Heart left ventricle (tissue), 16 donors: ENCODE measurements around the gene DCDC2. TPM values are rescaled to one million over a fixed set of nuclear protein-coding genes. Genes with fewer than 3 reads are reported as not detected.

ENCODE experiments used
- ATAC-seq, 4 donors: fragments of 200-7000 bp; cut with Tn5 transposase; one replicate each; pipeline ENCODE4 v1.9.1; 2020 to 2022; ENCODE audit warnings: moderate library complexity in 4 of 4, mild to moderate bottlenecking in 3 of 4, moderate number of reproducible peaks in 1 of 4
- DNase-seq, 5 donors: peaks; one replicate each; pipeline ENCODE4 v3.0.0-alpha.2; 2020
- H3K27ac ChIP-seq, 12 donors: fragments of 200-600 bp; sonication (generic) in 4 of 12; one replicate each; pipeline versions ENCODE4 v1.5.0 to v1.8.0; 2016 to 2022; ENCODE audit warnings: mild to moderate bottlenecking in 2 of 12
- H3K27me3 ChIP-seq, 9 donors: fragments of 200-600 bp; sonication (generic) in 2 of 9; one replicate each; pipeline versions ENCODE4 v1.5.1 to v1.8.0; 2016 to 2022; ENCODE audit warnings: mild to moderate bottlenecking in 3 of 9
- H3K36me3 ChIP-seq, 9 donors: fragments of 200-600 bp; sonication (generic) in 2 of 9; one replicate each; pipeline versions ENCODE4 v1.5.0 to v1.8.0; 2018 to 2022; ENCODE audit warnings: mild to moderate bottlenecking in 2 of 9
- H3K4me1 ChIP-seq, 12 donors: fragments of 200-600 bp; sonication (generic) in 4 of 12; one replicate each; pipeline versions ENCODE4 v1.5.0 to v1.8.0; 2016 to 2022; ENCODE audit warnings: mild to moderate bottlenecking in 3 of 12
- H3K4me3 ChIP-seq, 12 donors: fragments of 200-600 bp; sonication (generic) in 4 of 12; one replicate each; pipeline versions ENCODE4 v1.5.0 to v1.8.0; 2017 to 2022; ENCODE audit warnings: mild to moderate bottlenecking in 9 of 12, moderate library complexity in 4 of 12
- H3K9me3 ChIP-seq, 12 donors: fragments of 200-600 bp; sonication (generic) in 4 of 12; one replicate each; pipeline versions ENCODE4 v1.5.0 to v1.8.0; 2016 to 2022; ENCODE audit warnings: mild to moderate bottlenecking in 1 of 12
- POLR2A ChIP-seq, 2 donors: fragments of 450-650 bp; IDR thresholded peaks; one replicate each; pipeline ENCODE4 v1.6.1; 2017; ENCODE audit warnings: antibody characterized with exemption in 2 of 2, mild to moderate bottlenecking in 2 of 2, moderate library complexity in 2 of 2
- WGBS, 4 donors: extraction: QIAGEN DNeasy Blood & Tissue Kit in 2 of 4; methylation state at CpG; one replicate each; pipeline versions ENCODE4 v1.1.5 to v1.1.7; 2013 to 2018; 5-methylcytosine and 5-hydroxymethylcytosine counted together
- intact Hi-C, 10 donors: fragments of 100-400 bp; cut with DNase I; formaldehyde crosslinking; loops; one replicate each; pipeline versions ENCODE4 v1.11.1 to v1.14.2; 2022
- polyA plus RNA-seq, 2 donors: library from polyadenylated mRNA; stranded (reverse); fragments of 200-250 nt; gene quantifications; one replicate each; pipeline ENCODE4 v1.2.3, GENCODE V29; 2013
- total RNA-seq, 9 donors: library from RNA; depleted of rRNA in 2 of 9; stranded (reverse); fragments of >200 nt in 2 of 9; fragmentation: NEBNext Ultra II Directional in 3 of 9; extraction: Animal tissue kit (Norgen Biotek cat#: 25700) in 3 of 9; gene quantifications; one replicate each; pipeline versions ENCODE4 v1.1.0 to v1.2.4, GENCODE V29; 2016 to 2023
- TF ChIP-seq, protein P1 (sequence below), 12 donors: fragments of 200-600 bp; sonication (generic) in 4 of 12; IDR thresholded peaks; one replicate each; pipeline versions ENCODE4 v1.5.0 to v1.8.0; 2018 to 2022; ENCODE audit warnings: antibody characterized with exemption in 12 of 12, mild to moderate bottlenecking in 5 of 12
- donor health status: ischemic (EF 13 %, LVEDD 7.1; RV severe dilation, severe dysfunction).
- donor health status: healthy with polysubstance abuse.
- donor health status: DM: no; HTN: yes; CAD: no.
- donor health status: DM: no; HTN: no; CAD: no.
- donor health status: ischemic (EF 25% LVEDD 6.9; RV normal size, moderate dysfunction).
- donor health status: ischemic (EF 25% LVEDD 5.7; RV mildly dilated, moderate dysfunction).
- donor health status: healthy.
- donor health status: DM: yes; HTN: yes; CAD: no.
- donor health status: ischemic (EF 35%, LVEDD 5.7; RV mildly dilated, moderate dysfunction).
- donor health status: nonischemic (EF 11% LVEDD 7.7; RV severe dilation, severe dysfunction).
- donor health status: DM: yes; HTN: yes; CAD: no.
- donor health status: PGD.
- donor health status: ischemic (EF 29% LVEDD 5.4; RV normal size, mild dysfunction).
- donor health status: nonischemic (EF 23%, LVEDD 6.1; RV moderate dilation, normal function).

The DCDC2 gene
- total and polyA plus RNA-seq, 11 donors: 0.05 to 0.16 TPM; not detected in 9

DNA sequence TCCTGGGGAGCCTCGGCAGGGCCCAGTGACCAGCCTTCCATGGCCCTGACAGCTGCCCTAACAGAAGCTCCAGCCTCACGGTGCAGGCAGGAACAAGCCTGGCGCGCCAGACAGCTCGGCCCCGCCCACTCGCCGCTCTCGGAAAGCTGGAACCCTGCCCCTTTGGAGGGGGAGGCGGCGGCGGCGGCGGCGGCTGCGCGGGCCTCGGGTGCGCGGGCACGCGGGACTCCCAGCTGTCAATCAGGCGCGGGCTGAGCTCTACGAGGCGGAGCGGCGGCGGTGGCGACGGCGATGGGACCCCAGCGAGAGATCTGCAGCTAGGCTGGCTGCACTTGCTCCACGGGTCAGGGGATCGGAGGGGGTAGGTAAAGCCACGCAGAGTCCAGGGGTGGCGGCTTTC is 231.9 kb downstream of the DCDC2 start, which contains the start of gene NRSN1:
NRSN1 (plus strand) TSS at position 236 of the 400 bp plus-strand sequence. CDS start 8,113 bp downstream, outside the sequence.
- 2 to 4% (median 3%) methylated on average over 23 to 37 of the region's 37 CpGs for WGBS, 4 donors
- Histone ChIP-seq H3K4me1 (peaks cover 0 to 7% (median 0%) of the 10 kb centered on the region in 12 donors), H3K27ac (no peak within 1 kb of the TSS), H3K27me3 (peaks cover 0 to 26% (median 6%) of the 10 kb centered on the region in 9 donors), H3K4me3 (no peak within 1 kb of the TSS), H3K9me3 (no peaks in the 10 kb centered on the region), H3K36me3 (no peaks in the 10 kb centered on the region)
- TF ChIP-seq, protein P1, sequence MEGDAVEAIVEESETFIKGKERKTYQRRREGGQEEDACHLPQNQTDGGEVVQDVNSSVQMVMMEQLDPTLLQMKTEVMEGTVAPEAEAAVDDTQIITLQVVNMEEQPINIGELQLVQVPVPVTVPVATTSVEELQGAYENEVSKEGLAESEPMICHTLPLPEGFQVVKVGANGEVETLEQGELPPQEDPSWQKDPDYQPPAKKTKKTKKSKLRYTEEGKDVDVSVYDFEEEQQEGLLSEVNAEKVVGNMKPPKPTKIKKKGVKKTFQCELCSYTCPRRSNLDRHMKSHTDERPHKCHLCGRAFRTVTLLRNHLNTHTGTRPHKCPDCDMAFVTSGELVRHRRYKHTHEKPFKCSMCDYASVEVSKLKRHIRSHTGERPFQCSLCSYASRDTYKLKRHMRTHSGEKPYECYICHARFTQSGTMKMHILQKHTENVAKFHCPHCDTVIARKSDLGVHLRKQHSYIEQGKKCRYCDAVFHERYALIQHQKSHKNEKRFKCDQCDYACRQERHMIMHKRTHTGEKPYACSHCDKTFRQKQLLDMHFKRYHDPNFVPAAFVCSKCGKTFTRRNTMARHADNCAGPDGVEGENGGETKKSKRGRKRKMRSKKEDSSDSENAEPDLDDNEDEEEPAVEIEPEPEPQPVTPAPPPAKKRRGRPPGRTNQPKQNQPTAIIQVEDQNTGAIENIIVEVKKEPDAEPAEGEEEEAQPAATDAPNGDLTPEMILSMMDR (IDR thresholded peaks at IDR 0.05): no peak
- TF ChIP-seq POLR2A (IDR thresholded peaks at IDR 0.05): no peak
- DNase-seq (peak in 1 of 5 donors; percentile 6), ATAC-seq (peak in 1 of 4 donors; percentile 33)
- intact Hi-C loops: no loop called here

DNA sequence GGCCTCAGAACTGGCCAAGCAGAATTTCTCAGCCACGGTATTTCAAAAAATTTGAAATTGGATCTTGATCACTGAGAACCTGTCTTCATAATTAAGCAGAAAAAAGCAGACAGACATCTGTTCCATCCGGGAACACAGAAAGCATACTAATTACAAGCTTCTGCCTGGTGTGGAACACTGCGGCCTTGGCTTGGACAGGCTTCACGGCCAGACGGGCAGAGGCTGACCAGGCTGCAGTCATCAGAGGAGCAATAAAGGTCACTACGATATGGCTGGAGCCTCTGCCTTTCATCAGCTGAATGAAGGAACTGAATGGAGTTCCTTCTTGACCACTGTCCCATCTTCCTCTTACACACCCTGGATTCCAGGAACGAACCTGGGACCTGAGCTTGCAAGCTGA is 235.7 kb downstream of the DCDC2 start:
- H3K9me3 ChIP-seq: no peaks in the 10 kb centered on the region
- TF ChIP-seq POLR2A (IDR thresholded peaks at IDR 0.05): no peak
- TF ChIP-seq, protein P1 (IDR thresholded peaks at IDR 0.05): no peak
- 67 to 79% (median 74%) methylated on average over 7 of the region's 7 CpGs for WGBS, 4 donors
- no peak for ATAC-seq
- no peaks in the 10 kb centered on the region for H3K36me3 ChIP-seq
- no peak overlapping the region for H3K4me3 ChIP-seq
- H3K4me1 ChIP-seq: peaks cover 0 to 7% (median 0%) of the 10 kb centered on the region in 12 donors
- no peak for DNase-seq
- no peak overlapping the region for H3K27ac ChIP-seq
- peaks cover 0 to 26% (median 8%) of the 10 kb centered on the region in 9 donors for H3K27me3 ChIP-seq
- intact Hi-C loops: no loop called here

Other genes starting within 250 kb of the DCDC2 start
- gene NRSN1, start 231.8 kb downstream of the DCDC2 start, total RNA-seq: not detected
- not detected for gene NRSN1, start 231.8 kb downstream of the DCDC2 start, polyA plus RNA-seq
- 10 to 100 TPM; 31.5 to 61.3 (median 45.4) TPM for gene MRS2, start 44.9 kb upstream of the DCDC2 start, total RNA-seq
- gene MRS2, start 44.9 kb upstream of the DCDC2 start, polyA plus RNA-seq: 10 to 100 TPM; 24.4 to 36.2 TPM
- under 1 TPM; 0.39 to 0.99 (median 0.85) TPM for gene GPLD1, start 131.5 kb upstream of the DCDC2 start, total RNA-seq
- gene GPLD1, start 131.5 kb upstream of the DCDC2 start, polyA plus RNA-seq: under 1 TPM; 0.18 to 0.34 TPM
- gene ALDH5A1, start 136.9 kb upstream of the DCDC2 start, total RNA-seq: 10 to 100 TPM; 16.6 to 35.5 (median 20.6) TPM
- gene ALDH5A1, start 136.9 kb upstream of the DCDC2 start, polyA plus RNA-seq: 1 to 10 TPM; 3.0 to 8.9 TPM